ENCODE results near the gene DNAH1.

Gene DNAH1

GRCh38 chr3:52289747-52290595 lies 26.1 kb upstream of the DNAH1 start:
- no peak for TF ChIP-seq PAX5 (IDR thresholded peaks at IDR 0.05; ENCODE audit: insufficient read depth, low read length, severe bottlenecking)
- TF ChIP-seq TAF1 (IDR thresholded peaks at IDR 0.05; ENCODE audit: low read depth, low read length) = no peak
- TF ChIP-seq POU2F2 (IDR thresholded peaks at IDR 0.05; ENCODE audit: low read depth, low read length) = no peak
- FAIRE-seq (no peak), DNase-seq (ENCODE audit: insufficient read length, low spot score) (no peak)

- TF ChIP-seq PAX5 (IDR thresholded peaks at IDR 0.05; ENCODE audit: insufficient read depth, low read length, severe bottlenecking) = no peak
- no peak for TF ChIP-seq POLR2A (IDR thresholded peaks at IDR 0.05; ENCODE audit: low read depth, low read length)
- TF ChIP-seq POU2F2 (IDR thresholded peaks at IDR 0.05; ENCODE audit: low read depth, low read length) = no peak
- no peak for TF ChIP-seq TAF1 (IDR thresholded peaks at IDR 0.05; ENCODE audit: low read depth, low read length)
- TF ChIP-seq SPI1 (IDR thresholded peaks at IDR 0.05; ENCODE audit: low read depth, low read length) = no peak
- TF ChIP-seq POLR2AphosphoS5 (IDR thresholded peaks at IDR 0.05; ENCODE audit: low read depth, low read length) = no peak
- FAIRE-seq = no peak
- DNase-seq (ENCODE audit: insufficient read length, low spot score) = no peak
These were observed 25.3 kb upstream of the DNAH1 start for GRCh38 chr3:52290596-52291507.

- FAIRE-seq = peak; percentile 89
- peak; percentile 66 for DNase-seq (ENCODE audit: insufficient read length, low spot score)
- TF ChIP-seq SPI1 (IDR thresholded peaks at IDR 0.05; ENCODE audit: low read depth, low read length) = no peak
- no peak for TF ChIP-seq POLR2AphosphoS5 (IDR thresholded peaks at IDR 0.05; ENCODE audit: low read depth, low read length)
- TF ChIP-seq POU2F2 (IDR thresholded peaks at IDR 0.05; ENCODE audit: low read depth, low read length) = no peak
- TF ChIP-seq TAF1 (IDR thresholded peaks at IDR 0.05; ENCODE audit: low read depth, low read length) = no peak
- TF ChIP-seq POLR2A (IDR thresholded peaks at IDR 0.05; ENCODE audit: low read depth, low read length) = no peak
- no peak for TF ChIP-seq PAX5 (IDR thresholded peaks at IDR 0.05; ENCODE audit: insufficient read depth, low read length, severe bottlenecking)
These were observed 24.5 kb upstream of the DNAH1 start for GRCh38 chr3:52291508-52292181.

- no peak for DNase-seq (ENCODE audit: insufficient read length, low spot score)
- TF ChIP-seq PAX5 (IDR thresholded peaks at IDR 0.05; ENCODE audit: insufficient read depth, low read length, severe bottlenecking) = no peak
- TF ChIP-seq SPI1 (IDR thresholded peaks at IDR 0.05; ENCODE audit: low read depth, low read length) = no peak
- no peak for TF ChIP-seq TAF1 (IDR thresholded peaks at IDR 0.05; ENCODE audit: low read depth, low read length)
- no peak for TF ChIP-seq POLR2AphosphoS5 (IDR thresholded peaks at IDR 0.05; ENCODE audit: low read depth, low read length)
- TF ChIP-seq POU2F2 (IDR thresholded peaks at IDR 0.05; ENCODE audit: low read depth, low read length) = no peak
- no peak for TF ChIP-seq POLR2A (IDR thresholded peaks at IDR 0.05; ENCODE audit: low read depth, low read length)
- no peak for FAIRE-seq
These were observed 23.7 kb upstream of the DNAH1 start for GRCh38 chr3:52292247-52293065.

GRCh38 chr3:52293491-52294319 lies 22.4 kb upstream of the DNAH1 start:
- DNase-seq (ENCODE audit: insufficient read length, low spot score) = no peak
- FAIRE-seq = no peak
- no peak for TF ChIP-seq POU2F2 (IDR thresholded peaks at IDR 0.05; ENCODE audit: low read depth, low read length)
- no peak for TF ChIP-seq POLR2A (IDR thresholded peaks at IDR 0.05; ENCODE audit: low read depth, low read length)
- no peak for TF ChIP-seq POLR2AphosphoS5 (IDR thresholded peaks at IDR 0.05; ENCODE audit: low read depth, low read length)
- no peak for TF ChIP-seq TAF1 (IDR thresholded peaks at IDR 0.05; ENCODE audit: low read depth, low read length)
- TF ChIP-seq SPI1 (IDR thresholded peaks at IDR 0.05; ENCODE audit: low read depth, low read length) = no peak
- TF ChIP-seq PAX5 (IDR thresholded peaks at IDR 0.05; ENCODE audit: insufficient read depth, low read length, severe bottlenecking) = no peak

GRCh38 chr3:52294320-52295150 lies 21.6 kb upstream of the DNAH1 start:
- FAIRE-seq (no peak), DNase-seq (ENCODE audit: insufficient read length, low spot score) (no peak)
- TF ChIP-seq SPI1 (IDR thresholded peaks at IDR 0.05; ENCODE audit: low read depth, low read length) (no peak), POLR2A (IDR thresholded peaks at IDR 0.05; ENCODE audit: low read depth, low read length) (no peak), POLR2AphosphoS5 (IDR thresholded peaks at IDR 0.05; ENCODE audit: low read depth, low read length) (no peak), PAX5 (IDR thresholded peaks at IDR 0.05; ENCODE audit: insufficient read depth, low read length, severe bottlenecking) (no peak), POU2F2 (IDR thresholded peaks at IDR 0.05; ENCODE audit: low read depth, low read length) (no peak), TAF1 (IDR thresholded peaks at IDR 0.05; ENCODE audit: low read depth, low read length) (no peak)

- TF ChIP-seq SPI1 (IDR thresholded peaks at IDR 0.05; ENCODE audit: low read depth, low read length) = no peak
- TF ChIP-seq TAF1 (IDR thresholded peaks at IDR 0.05; ENCODE audit: low read depth, low read length) = no peak
- TF ChIP-seq POLR2A (IDR thresholded peaks at IDR 0.05; ENCODE audit: low read depth, low read length) = no peak
- TF ChIP-seq POLR2AphosphoS5 (IDR thresholded peaks at IDR 0.05; ENCODE audit: low read depth, low read length) = no peak
- TF ChIP-seq PAX5 (IDR thresholded peaks at IDR 0.05; ENCODE audit: insufficient read depth, low read length, severe bottlenecking) = no peak
- TF ChIP-seq POU2F2 (IDR thresholded peaks at IDR 0.05; ENCODE audit: low read depth, low read length) = no peak
- no peak for DNase-seq (ENCODE audit: insufficient read length, low spot score)
- FAIRE-seq = no peak
These were observed 20.4 kb upstream of the DNAH1 start for GRCh38 chr3:52295671-52296208.
